ENCODE data around the gene ID3.

DNA sequence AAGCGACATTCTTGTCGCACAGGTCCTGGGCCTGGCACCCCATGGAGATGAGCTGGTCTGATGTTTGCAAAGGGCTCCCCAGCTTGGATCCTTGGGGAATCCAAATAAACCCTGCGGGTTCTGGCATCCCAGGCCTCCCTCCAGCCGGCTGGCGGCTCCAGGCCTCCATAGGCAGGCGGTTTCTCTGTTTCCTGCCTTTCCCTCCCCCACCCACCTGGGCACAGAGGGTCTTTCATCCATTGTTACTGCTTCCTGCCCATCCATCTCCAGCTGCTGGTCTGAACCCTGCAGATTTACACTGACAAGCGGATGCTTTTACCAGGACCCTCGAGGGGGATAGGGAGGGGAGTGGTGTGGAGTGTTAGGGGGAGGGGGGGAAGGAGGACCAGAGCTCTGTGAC is 39.1 kb upstream of the ID3 start:
- no peak for TF ChIP-seq CTCF (IDR thresholded peaks at IDR 0.05)
- no peak for TF ChIP-seq POLR2A (IDR thresholded peaks at IDR 0.05)
